Measurements from ENCODE around the gene KIR3DL2. TPM values are rescaled to one million over a fixed set of nuclear protein-coding genes. Genes with fewer than 3 reads are reported as not detected.
"Not testable (repeated sequence)": the region's sequence is repeated elsewhere in the genome, so short reads cannot be mapped to it uniquely, and the experiment has no call there.

Gene KIR3DL2
- total RNA-seq = not detected
- long read RNA-seq = 0 reads

DNA sequence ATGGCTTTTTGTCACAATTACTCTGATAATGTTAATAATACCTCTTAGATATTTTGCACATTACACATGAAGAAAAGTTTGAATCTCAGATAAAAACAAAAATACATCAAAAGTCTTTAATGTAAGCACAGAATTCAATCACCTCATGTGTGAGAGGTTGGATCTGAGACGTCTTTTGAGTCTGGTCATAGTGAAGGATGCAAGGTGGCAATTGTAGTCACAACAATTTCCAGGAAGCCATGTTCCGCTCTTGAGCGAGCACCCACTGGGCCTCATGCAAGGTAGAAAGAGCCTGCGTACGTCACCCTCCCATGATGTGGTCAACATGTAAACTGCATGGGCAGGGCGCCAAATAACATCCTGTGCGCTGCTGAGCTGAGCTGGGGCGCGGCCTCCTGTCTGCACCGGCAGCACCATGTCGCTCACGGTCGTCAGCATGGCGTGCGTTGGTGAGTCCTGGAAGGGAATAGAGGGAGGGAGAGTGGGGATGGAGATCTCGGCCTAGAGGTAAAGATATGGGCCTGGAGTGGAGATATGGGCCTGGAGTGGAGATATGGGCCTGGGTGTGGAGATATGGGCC is at the start of gene KIR3DL2:
Gene KIR3DL2, plus strand, starts transcription at position 383 of the 580 bp plus-strand sequence. Its CDS starts 33 bp downstream, at position 416.
- H3K36me3 ChIP-seq; H3K4me3 ChIP-seq; intact Hi-C loops (cut with DNase I); ATAC-seq; H3K27ac ChIP-seq; H3K27me3 ChIP-seq; DNase-seq; H3K4me1 ChIP-seq; H3K9me3 ChIP-seq: not testable (repeated sequence)
- 76% methylated on average over 16 of the region's 16 CpGs for WGBS (ENCODE audit: insufficient coverage, low coverage, low lambda C conversion rate, missing lambda C conversion rate)

DNA sequence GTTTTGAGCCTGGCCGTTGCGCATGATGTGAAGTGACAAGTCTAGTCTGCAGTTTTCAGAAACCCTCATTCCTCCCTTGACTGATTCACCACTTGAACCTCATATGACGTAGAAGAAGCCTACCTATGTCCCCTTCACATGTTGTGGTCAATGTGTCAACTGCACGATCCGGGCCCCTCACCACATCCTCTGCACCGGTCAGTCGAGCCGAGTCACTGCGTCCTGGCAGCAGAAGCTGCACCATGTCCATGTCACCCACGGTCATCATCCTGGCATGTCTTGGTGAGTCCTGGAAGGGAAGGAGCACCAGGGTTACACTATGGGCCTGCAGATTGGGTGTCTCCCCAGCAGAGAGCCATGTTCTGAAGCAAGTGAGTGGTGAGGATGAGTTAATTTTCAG is 46.8 kb upstream of the KIR3DL2 start, which contains the start of gene KIR2DL4:
Gene KIR2DL4, plus strand, starts transcription at position 201 of the 400 bp plus-strand sequence. Its CDS starts 42 bp downstream, at position 243.
- no peaks in the 10 kb centered on the region for H3K9me3 ChIP-seq
- H3K27me3 ChIP-seq = no peaks in the 10 kb centered on the region
- intact Hi-C loops (cut with DNase I) = no loop called here
- no peaks in the 10 kb centered on the region for H3K36me3 ChIP-seq
- H3K4me3 ChIP-seq = no peak within 1 kb of the TSS
- whole genome bisulfite sequencing (ENCODE audit: insufficient coverage, low coverage, low lambda C conversion rate, missing lambda C conversion rate) = 53% methylated on average over 9 of the region's 10 CpGs
- H3K27ac ChIP-seq = no peak within 1 kb of the TSS
- ATAC-seq (peak in 2 of 4 donors; percentile 19 to 22), DNase-seq (no peak)
- no peaks in the 10 kb centered on the region for H3K4me1 ChIP-seq
- TF ChIP-seq, protein P1, sequence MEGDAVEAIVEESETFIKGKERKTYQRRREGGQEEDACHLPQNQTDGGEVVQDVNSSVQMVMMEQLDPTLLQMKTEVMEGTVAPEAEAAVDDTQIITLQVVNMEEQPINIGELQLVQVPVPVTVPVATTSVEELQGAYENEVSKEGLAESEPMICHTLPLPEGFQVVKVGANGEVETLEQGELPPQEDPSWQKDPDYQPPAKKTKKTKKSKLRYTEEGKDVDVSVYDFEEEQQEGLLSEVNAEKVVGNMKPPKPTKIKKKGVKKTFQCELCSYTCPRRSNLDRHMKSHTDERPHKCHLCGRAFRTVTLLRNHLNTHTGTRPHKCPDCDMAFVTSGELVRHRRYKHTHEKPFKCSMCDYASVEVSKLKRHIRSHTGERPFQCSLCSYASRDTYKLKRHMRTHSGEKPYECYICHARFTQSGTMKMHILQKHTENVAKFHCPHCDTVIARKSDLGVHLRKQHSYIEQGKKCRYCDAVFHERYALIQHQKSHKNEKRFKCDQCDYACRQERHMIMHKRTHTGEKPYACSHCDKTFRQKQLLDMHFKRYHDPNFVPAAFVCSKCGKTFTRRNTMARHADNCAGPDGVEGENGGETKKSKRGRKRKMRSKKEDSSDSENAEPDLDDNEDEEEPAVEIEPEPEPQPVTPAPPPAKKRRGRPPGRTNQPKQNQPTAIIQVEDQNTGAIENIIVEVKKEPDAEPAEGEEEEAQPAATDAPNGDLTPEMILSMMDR (IDR thresholded peaks at IDR 0.05) = no peak
- no peak for TF ChIP-seq POLR2A (IDR thresholded peaks at IDR 0.05)

DNA sequence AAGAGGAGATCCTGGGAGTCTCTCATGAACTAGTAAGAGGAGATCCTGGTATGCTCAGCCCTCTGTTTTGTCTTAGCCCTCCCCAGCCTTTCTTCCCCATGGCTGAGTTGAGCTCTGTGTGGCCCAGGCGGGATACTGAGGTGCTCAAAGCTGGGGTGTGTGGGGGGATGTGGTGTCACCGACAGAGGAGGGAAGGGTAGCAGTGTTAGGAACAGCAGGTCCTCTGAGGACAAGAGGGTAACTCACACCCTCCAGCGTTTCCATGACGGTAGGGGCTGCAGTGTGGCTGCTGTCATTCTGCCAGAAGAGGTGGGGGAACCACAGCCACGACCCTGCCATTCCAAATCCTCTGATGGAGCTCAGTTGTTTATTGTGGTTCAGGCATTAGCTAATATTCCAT is 46.1 kb upstream of the KIR3DL2 start:
- peak in 1 of 4 donors; percentile 52 for ATAC-seq
- TF ChIP-seq, protein P1 (IDR thresholded peaks at IDR 0.05) = no peak
- TF ChIP-seq POLR2A (IDR thresholded peaks at IDR 0.05) = no peak
- no peaks in the 10 kb centered on the region for H3K4me1 ChIP-seq
- H3K36me3 ChIP-seq = no peaks in the 10 kb centered on the region
- DNase-seq = no peak
- H3K4me3 ChIP-seq = no peak overlapping the region
- H3K27me3 ChIP-seq = no peaks in the 10 kb centered on the region
- no peaks in the 10 kb centered on the region for H3K9me3 ChIP-seq
- whole genome bisulfite sequencing (ENCODE audit: insufficient coverage, low coverage, low lambda C conversion rate, missing lambda C conversion rate) = 40% methylated on average over 1 of the region's 5 CpGs
- intact Hi-C loops (cut with DNase I) = no loop called here
- H3K27ac ChIP-seq = no peak overlapping the region

DNA sequence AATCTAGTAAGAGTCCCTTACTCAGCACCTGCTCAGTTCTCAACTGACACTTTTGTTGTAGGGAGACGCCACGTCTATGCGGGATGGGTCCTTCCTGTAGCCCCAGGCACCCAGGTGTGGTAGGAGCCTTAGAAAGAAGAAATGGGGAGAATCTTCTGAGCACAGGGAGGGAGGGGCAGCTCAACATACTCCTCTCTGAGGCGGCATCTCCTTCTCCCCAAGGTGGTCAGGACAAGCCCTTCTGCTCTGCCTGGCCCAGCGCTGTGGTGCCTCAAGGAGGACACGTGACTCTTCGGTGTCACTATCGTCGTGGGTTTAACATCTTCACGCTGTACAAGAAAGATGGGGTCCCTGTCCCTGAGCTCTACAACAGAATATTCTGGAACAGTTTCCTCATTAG is 45.7 kb upstream of the KIR3DL2 start:
- no peaks in the 10 kb centered on the region for H3K36me3 ChIP-seq
- no peak overlapping the region for H3K4me3 ChIP-seq
- 89% methylated on average over 4 of the region's 10 CpGs for WGBS (ENCODE audit: insufficient coverage, low coverage, low lambda C conversion rate, missing lambda C conversion rate)
- intact Hi-C loops (cut with DNase I) = no loop called here
- H3K27me3 ChIP-seq = no peaks in the 10 kb centered on the region
- H3K27ac ChIP-seq = no peak overlapping the region
- no peaks in the 10 kb centered on the region for H3K4me1 ChIP-seq
- no peak for TF ChIP-seq POLR2A (IDR thresholded peaks at IDR 0.05)
- TF ChIP-seq, protein P1 (IDR thresholded peaks at IDR 0.05) = no peak
- H3K9me3 ChIP-seq = no peaks in the 10 kb centered on the region
- no peak for DNase-seq
- no peak for ATAC-seq

DNA sequence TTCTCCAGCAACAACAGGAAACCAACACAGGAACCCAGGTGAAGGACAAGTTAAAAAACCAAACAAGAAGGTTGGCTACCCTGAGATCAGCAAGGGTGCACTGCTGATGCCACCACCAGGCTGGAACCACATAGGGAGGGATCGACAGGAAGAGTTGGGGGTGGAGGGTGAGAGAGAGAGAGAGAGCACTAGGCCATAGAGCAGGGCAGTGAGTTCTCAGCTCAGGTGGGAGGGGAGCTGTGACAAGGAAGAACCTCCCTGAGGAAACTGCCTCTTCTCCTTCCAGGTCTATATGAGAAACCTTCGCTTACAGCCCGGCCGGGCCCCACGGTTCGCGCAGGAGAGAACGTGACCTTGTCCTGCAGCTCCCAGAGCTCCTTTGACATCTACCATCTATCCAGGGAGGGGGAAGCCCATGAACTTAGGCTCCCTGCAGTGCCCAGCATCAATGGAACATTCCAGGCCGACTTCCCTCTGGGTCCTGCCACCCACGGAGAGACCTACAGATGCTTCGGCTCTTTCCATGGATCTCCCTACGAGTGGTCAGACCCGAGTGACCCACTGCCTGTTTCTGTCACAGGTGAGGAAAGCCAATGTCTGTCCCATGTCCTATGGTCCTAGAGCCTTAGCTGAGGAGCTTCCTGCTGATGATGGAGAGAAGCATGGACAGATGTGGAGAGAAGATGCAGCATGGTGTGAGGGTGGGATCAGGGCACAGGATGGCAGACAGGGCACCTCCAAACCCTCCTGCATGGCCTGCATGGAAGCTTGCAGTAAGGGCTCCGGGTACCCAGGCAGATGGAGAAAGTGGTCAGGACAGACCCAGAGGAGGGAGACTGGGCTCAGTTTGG is 44.4 kb upstream of the KIR3DL2 start:
- no peaks in the 10 kb centered on the region for H3K27me3 ChIP-seq
- H3K9me3 ChIP-seq = no peaks in the 10 kb centered on the region
- no peaks in the 10 kb centered on the region for H3K36me3 ChIP-seq
- no peak for TF ChIP-seq POLR2A (IDR thresholded peaks at IDR 0.05)
- TF ChIP-seq, protein P1 (IDR thresholded peaks at IDR 0.05) = no peak
- DNase-seq = no peak
- H3K4me3 ChIP-seq = no peak overlapping the region
- intact Hi-C loops (cut with DNase I) = no loop called here
- no peak overlapping the region for H3K27ac ChIP-seq
- ATAC-seq = no peak
- WGBS (ENCODE audit: insufficient coverage, low coverage, low lambda C conversion rate, missing lambda C conversion rate) = 18% methylated on average over 3 of the region's 14 CpGs
- no peaks in the 10 kb centered on the region for H3K4me1 ChIP-seq

Measured in right lobe of liver (tissue), 6 donors.